Daoy (cell line): ENCODE data around the gene MADD. TPM values are rescaled to one million over a fixed set of nuclear protein-coding genes. Genes with fewer than 3 reads are reported as not detected.
"Not testable (repeated sequence)": the region's sequence is repeated elsewhere in the genome, so short reads cannot be mapped to it uniquely, and the experiment has no call there.

Experiments used
- DNase-seq: peaks from one replicate; pipeline ENCODE4 v3.0.0-alpha.2; 2015; ENCODE audit warnings: low read depth
- total RNA-seq: library from RNA; depleted of rRNA; stranded (reverse); fragments of >200 nt; shearing (Covaris generic); gene quantifications from 2 replicates; pipeline ENCODE4 v1.2.3, GENCODE V29; 2014

MADD gene
- total RNA-seq, 1 experiment from 2014 or later, result 15.9 TPM

DNA sequence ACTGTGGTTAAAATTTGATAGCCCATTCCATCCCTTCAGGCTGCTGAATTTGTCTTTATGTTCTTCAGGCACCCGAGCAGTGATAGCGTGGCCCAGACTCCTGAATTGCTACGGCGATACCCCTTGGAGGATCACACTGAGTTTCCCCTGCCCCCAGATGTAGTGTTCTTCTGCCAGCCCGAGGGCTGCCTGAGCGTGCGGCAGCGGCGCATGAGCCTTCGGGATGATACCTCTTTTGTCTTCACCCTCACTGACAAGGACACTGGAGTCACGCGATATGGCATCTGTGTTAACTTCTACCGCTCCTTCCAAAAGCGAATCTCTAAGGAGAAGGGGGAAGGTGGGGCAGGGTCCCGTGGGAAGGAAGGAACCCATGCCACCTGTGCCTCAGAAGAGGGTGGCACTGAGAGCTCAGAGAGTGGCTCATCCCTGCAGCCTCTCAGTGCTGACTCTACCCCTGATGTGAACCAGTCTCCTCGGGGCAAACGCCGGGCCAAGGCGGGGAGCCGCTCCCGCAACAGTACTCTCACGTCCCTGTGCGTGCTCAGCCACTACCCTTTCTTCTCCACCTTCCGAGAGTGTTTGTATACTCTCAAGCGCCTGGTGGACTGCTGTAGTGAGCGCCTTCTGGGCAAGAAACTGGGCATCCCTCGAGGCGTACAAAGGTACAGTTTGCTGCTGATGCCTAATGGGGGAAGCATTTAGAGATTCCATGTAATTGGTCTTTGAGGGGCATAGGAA is 4.7 kb downstream of the MADD start:
- no peak for DNase-seq

DNA sequence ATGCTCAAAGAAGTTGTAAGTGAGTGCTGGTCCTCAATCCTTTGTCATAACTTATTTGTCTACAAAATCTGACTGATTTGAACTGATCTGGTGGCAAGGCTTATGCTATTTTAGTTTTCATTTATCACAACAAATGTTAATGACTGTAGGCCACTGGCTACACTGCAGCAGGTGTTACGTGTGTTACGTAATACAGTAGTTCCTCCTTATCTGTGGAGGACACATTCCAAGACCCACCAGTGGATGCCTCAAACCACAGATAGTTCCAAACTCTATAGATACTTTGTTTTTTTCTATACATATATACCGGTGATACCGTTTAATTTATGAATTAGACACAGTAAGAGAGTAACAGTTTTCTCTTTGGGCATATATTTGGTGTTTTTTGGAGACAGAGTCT is 7.0 kb downstream of the MADD start:
- DNase-seq, result no peak

DNA sequence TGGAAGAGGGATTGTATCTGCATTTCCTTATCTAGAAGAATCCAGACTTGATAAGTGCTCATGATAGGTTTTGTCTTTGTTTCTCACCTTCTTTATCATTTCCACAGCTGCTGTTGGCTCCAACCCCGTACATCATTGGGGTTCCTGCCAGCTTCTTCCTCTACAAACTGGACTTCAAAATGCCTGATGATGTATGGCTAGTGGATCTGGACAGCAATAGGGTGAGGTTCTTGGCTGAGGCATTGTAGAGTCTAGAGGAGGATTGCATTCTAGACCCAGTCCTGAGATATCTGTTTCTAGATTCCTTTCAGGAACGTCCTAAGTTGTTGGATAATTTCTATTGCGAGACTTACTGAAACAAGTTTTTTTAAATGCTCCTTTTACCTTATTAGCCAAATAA is 8.1 kb downstream of the MADD start:
- no peak for DNase-seq

- DNase-seq, result no peak
Measured at GRCh38 chr11:47278769-47279168, 8.8 kb downstream of the MADD start.

- DNase-seq, result no peak
Measured at GRCh38 chr11:47280099-47280498, 10.2 kb downstream of the MADD start.

DNA sequence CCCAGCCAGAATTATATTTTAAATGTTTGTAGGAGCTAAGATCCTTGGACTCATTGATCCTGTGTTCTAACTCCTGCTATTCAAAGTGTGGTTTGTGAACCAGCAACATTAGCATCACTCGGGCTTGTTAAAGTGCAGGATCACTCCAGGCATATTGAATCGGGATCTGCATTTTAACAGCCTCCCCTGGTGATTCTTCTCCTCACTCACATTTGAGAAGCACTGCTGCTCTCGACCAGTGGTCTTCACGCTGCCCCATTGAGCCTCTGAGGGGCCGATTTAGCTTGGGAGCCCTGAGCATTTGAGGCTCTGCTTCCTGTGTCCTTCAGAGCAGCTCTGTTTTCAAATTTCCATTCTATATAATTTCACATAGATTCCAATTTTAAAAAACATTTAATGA is 10.9 kb downstream of the MADD start:
- no peak for DNase-seq

GRCh38 chr11:47282462-47282861 is 12.5 kb downstream of the MADD start:
- DNase-seq, result no peak

DNA sequence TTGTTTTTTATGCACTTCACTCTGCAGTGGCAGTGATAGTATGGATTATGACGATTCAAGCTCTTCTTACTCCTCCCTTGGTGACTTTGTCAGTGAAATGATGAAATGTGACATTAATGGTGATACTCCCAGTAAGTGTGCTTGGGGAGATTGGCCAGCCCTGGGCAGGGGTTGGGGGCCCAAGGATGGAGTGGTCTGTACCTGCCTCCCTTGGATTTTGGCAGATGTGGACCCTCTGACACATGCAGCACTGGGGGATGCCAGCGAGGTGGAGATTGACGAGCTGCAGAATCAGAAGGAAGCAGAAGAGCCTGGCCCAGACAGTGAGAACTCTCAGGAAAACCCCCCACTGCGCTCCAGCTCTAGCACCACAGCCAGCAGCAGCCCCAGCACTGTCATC is 14.2 kb downstream of the MADD start:
- no peak for DNase-seq

- no peak for DNase-seq
Measured at GRCh38 chr11:47285969-47286770, 16.2 kb downstream of the MADD start.

GRCh38 chr11:47288066-47288465 is 18.1 kb downstream of the MADD start:
- no peak for DNase-seq

DNA sequence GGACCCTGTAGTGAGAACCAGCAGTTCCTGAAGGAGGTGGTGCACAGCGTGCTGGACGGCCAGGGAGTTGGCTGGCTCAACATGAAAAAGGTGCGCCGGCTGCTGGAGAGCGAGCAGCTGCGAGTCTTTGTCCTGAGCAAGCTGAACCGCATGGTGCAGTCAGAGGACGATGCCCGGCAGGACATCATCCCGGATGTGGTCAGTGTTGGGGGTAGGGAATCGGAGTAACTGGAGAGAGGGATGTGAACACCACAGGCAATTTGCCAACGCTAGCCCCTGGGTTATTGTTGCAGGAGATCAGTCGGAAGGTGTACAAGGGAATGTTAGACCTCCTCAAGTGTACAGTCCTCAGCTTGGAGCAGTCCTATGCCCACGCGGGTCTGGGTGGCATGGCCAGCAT is 19.9 kb downstream of the MADD start:
- no peak for DNase-seq

DNA sequence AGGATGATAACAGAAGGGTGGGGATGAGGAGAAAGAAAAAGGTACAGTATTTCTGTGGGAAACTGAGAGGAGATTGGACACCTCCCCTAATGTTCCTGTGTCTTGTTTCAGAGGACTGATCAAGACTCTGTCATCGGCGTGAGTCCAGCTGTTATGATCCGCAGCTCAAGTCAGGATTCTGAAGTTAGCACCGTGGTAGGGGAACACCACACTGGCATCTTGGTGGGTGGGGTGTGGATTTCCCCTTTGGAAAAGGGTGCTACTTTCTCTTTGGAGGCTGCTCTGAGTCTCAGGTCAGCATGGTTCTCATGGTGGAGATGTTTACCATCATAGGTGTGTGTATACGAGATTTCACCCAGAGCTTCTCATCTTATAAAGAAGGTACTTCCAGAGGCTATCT is 25.5 kb downstream of the MADD start:
- DNase-seq, result no peak

- DNase-seq, result no peak
Measured at GRCh38 chr11:47296045-47296444, 26.1 kb downstream of the MADD start.

GRCh38 chr11:47299078-47299477 is 29.1 kb downstream of the MADD start:
- DNase-seq, result no peak

- no peak for DNase-seq
Measured at GRCh38 chr11:47302853-47303252, 32.9 kb downstream of the MADD start.

GRCh38 chr11:47305734-47306483 is 36.0 kb downstream of the MADD start:
- DNase-seq, result no peak

DNA sequence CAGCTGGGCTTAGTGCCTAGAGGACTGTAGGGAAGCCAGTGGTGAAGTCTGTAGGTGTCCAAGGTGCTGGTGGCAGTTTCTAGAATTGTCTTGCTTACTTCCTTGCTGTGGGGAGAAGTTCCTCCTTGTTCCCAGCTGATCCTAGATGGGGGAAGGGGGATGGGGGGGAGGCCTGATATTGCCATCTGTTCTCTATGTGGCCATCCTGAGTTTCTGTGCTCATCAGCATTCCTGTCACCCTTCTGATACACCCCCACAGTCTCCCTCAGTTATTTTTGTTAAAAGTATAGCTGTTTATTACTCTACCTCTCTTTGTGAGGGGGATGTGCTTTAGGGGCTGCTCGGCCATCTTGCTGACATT is 36.5 kb downstream of the MADD start:
- DNase-seq, result no peak

GRCh38 chr11:47308050-47308823 is 38.3 kb downstream of the MADD start:
- DNase-seq, result no peak

- DNase-seq, result no peak
Measured at GRCh38 chr11:47314992-47315391, 45.1 kb downstream of the MADD start.

GRCh38 chr11:47316501-47316900 is 46.6 kb downstream of the MADD start:
- DNase-seq, result not testable (repeated sequence)

DNA sequence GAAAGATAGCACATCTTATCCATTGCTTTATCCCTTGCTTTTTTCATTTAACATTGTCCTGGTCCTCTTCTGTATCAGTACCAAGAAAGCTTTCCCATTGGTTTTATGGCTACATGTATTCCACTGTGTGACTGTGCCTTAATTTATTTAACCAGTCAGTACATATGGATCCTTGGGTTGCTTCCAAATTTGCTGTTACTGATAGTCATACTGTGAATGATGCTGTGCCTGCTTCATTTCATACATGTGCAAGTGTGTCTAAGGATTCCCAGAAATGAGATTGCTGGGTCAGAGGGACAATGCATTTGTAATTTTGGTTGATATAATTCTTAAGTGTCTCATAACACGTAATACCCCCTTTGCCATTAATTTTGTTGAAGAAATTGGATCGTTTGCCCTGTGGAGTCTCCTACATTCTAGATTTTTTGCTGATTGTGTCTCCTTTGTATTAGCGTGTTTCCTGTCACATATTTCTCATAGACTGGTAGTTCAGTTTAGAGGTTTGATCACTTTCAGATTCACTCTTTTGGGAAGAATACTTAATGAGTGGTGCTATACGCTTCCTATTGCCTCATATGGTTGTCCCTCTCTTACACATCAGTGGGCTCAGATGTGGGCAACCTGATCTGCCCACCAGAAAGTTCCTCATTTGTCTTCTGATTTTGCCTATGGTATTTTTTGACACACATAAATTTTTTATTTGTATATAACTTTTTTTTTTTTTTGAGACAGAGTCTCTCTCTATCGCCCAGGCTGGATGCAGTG is 47.3 kb downstream of the MADD start:
- DNase-seq, result no peak
